Natural killer cell (primary cell): Measurements from ENCODE around the gene UGT1A10. TPM values are rescaled to one million over a fixed set of nuclear protein-coding genes. Genes with fewer than 3 reads are reported as not detected.

ENCODE experiments used
- ATAC-seq, 3 donors: fragments of 150-1000 bp in 2 of 3; fragments of 200-7000 bp in 1 of 3; cut with Tn5 transposase; 1 replicate in 1 of 3; 2 replicates in 2 of 3; pipeline ENCODE4 v1.10.0; 2021; ENCODE audit warnings: mild to moderate bottlenecking in 2 of 3, moderate library complexity in 2 of 3
- DNase-seq, 2 donors: peaks; one replicate each; pipeline versions ENCODE4 v3.0.0 to v3.0.0-alpha.2; 2013 to 2021; ENCODE audit warnings: mixed read lengths in 1 of 2
- H3K27ac ChIP-seq: one replicate; pipeline ENCODE4 v1.5.1; 2013; ENCODE audit warnings: mild to moderate bottlenecking, low read length
- H3K27me3 ChIP-seq: one replicate; pipeline ENCODE4 v1.6.1; 2013; ENCODE audit warnings: low read length; ENCODE audit not compliant: control insufficient read depth, insufficient read depth
- H3K36me3 ChIP-seq: one replicate; pipeline ENCODE4 v1.6.1; 2013; ENCODE audit warnings: low read length; ENCODE audit not compliant: control insufficient read depth, insufficient read depth
- H3K4me1 ChIP-seq: one replicate; pipeline ENCODE4 v1.6.1; 2013; ENCODE audit warnings: low read length; ENCODE audit not compliant: control insufficient read depth, insufficient read depth
- H3K4me3 ChIP-seq: one replicate; pipeline ENCODE4 v1.5.1; 2013; ENCODE audit warnings: low read length
- H3K9me3 ChIP-seq: one replicate; pipeline ENCODE4 v1.6.1; 2013; ENCODE audit warnings: low read length; ENCODE audit not compliant: control insufficient read depth, insufficient read depth
- H3K27ac Mint-ChIP-seq, 2 donors: one replicate each; pipeline ENCODE4 v1.8.0; 2022; ENCODE audit warnings: mild to moderate bottlenecking in 2 of 2, mixed read lengths in 2 of 2, moderate library complexity in 1 of 2
- H3K27me3 Mint-ChIP-seq, 2 donors: one replicate each; pipeline ENCODE4 v1.8.0; 2022; ENCODE audit warnings: low read depth in 2 of 2, mixed read lengths in 2 of 2
- H3K36me3 Mint-ChIP-seq: one replicate; pipeline ENCODE4 v1.8.0; 2022; ENCODE audit warnings: mixed read lengths
- H3K4me1 Mint-ChIP-seq, 2 donors: one replicate each; pipeline ENCODE4 v1.8.0; 2022; ENCODE audit warnings: mixed read lengths in 2 of 2
- H3K4me3 Mint-ChIP-seq: one replicate; pipeline ENCODE4 v1.8.0; 2022; ENCODE audit warnings: mild to moderate bottlenecking, moderate library complexity, mixed read lengths
- H3K9me3 Mint-ChIP-seq, 2 donors: one replicate each; pipeline ENCODE4 v1.8.0; 2022; ENCODE audit warnings: mixed read lengths in 2 of 2
- WGBS: methylation state at CpG from one replicate; pipeline ENCODE4 v1.1.7; 2013; ENCODE audit warnings: missing lambda C conversion rate; ENCODE audit not compliant: insufficient coverage; 5-methylcytosine and 5-hydroxymethylcytosine counted together
- intact Hi-C: fragments of 100-400 bp; cut with micrococcal nuclease; formaldehyde crosslinking; loops from one replicate; pipeline ENCODE4 v1.14.2; 2022
- total RNA-seq, 4 donors: library from RNA; stranded (reverse); fragments of 120-200 nt in 1 of 4; gene quantifications; one replicate each; pipeline versions ENCODE4 v1.2.3 to v1.2.4, GENCODE V29; 2013 to 2022
- TF ChIP-seq, protein P1 (sequence below): fragments of 200-600 bp; IDR thresholded peaks from one replicate; pipeline ENCODE4 v1.8.0; 2022; ENCODE audit warnings: antibody characterized with exemption

Gene UGT1A10
- total RNA-seq, 3 donors from 2014 or later (not counting 1 experiment from before 2014, with no cell fraction given): not detected

DNA sequence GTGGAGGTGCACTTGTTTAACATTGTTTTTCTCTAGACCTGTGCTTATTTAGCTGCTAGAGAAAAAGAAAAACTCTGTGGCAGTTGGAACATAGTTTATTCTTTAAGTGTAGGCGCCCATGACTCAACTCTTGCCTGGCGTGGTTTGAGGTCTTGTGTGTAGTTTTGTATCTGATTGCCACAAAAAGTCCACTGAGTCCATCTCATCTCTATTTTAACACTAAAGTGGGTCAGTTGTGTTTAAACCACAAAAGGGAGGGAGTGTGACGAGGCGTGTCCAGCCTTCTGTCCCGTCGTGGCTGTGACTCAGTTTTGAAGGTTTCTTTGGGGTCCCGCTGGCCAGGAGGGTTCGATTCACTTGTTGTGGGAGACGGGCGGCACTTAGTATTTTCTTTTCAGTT, 20.2 kb downstream of the UGT1A10 start:
- TF ChIP-seq, protein P1, sequence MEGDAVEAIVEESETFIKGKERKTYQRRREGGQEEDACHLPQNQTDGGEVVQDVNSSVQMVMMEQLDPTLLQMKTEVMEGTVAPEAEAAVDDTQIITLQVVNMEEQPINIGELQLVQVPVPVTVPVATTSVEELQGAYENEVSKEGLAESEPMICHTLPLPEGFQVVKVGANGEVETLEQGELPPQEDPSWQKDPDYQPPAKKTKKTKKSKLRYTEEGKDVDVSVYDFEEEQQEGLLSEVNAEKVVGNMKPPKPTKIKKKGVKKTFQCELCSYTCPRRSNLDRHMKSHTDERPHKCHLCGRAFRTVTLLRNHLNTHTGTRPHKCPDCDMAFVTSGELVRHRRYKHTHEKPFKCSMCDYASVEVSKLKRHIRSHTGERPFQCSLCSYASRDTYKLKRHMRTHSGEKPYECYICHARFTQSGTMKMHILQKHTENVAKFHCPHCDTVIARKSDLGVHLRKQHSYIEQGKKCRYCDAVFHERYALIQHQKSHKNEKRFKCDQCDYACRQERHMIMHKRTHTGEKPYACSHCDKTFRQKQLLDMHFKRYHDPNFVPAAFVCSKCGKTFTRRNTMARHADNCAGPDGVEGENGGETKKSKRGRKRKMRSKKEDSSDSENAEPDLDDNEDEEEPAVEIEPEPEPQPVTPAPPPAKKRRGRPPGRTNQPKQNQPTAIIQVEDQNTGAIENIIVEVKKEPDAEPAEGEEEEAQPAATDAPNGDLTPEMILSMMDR: no peak
- ATAC-seq: no peak

DNA sequence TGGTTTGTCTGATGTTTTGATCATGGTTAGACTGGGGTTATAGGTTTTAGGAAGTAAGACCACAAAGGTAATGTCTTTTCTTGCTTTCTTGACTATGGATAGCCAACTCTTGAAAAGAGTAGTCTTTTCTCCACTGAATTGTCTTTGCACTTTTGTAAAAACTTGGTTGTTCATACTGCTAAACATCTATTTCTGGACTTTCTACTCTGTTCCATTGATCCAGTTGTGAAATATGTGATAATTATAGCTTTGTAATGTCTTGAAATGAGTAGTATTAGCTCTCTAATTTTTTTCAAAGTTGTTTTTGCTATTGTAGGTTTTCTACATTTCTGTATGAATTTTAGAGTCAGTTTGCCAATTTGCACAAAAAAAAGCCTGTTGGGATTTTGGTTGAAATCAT, 22.4 kb downstream of the UGT1A10 start:
- H3K4me3 Mint-ChIP-seq: no peak overlapping the region
- no peaks in the 10 kb centered on the region for H3K9me3 Mint-ChIP-seq
- no peak for ATAC-seq
- H3K36me3 Mint-ChIP-seq: no peaks in the 10 kb centered on the region
- Histone ChIP-seq H3K4me3 (no peak overlapping the region), H3K36me3 (no peaks in the 10 kb centered on the region), H3K9me3 (no peaks in the 10 kb centered on the region), H3K4me1 (peaks cover 13% of the 10 kb centered on the region), H3K27ac (no peak overlapping the region), H3K27me3 (no peaks in the 10 kb centered on the region)
- peaks cover 11 to 27% of the 10 kb centered on the region in 2 donors for H3K4me1 Mint-ChIP-seq
- DNase-seq: no peak
- H3K27me3 Mint-ChIP-seq: peaks cover 23 to 47% of the 10 kb centered on the region in 2 donors
- no peak overlapping the region for H3K27ac Mint-ChIP-seq
- intact Hi-C loops: no loop called here
- TF ChIP-seq, protein P1: no peak

More for the DNA sequence above, 20.2 kb downstream of the UGT1A10 start:
- Histone ChIP-seq H3K4me3 (no peak overlapping the region), H3K27me3 (no peaks in the 10 kb centered on the region), H3K36me3 (no peaks in the 10 kb centered on the region), H3K4me1 (peaks cover 13% of the 10 kb centered on the region), H3K9me3 (no peaks in the 10 kb centered on the region), H3K27ac (no peak overlapping the region)
- H3K27ac Mint-ChIP-seq: no peak overlapping the region
- no peak for DNase-seq
- H3K4me1 Mint-ChIP-seq: peaks cover 11 to 27% of the 10 kb centered on the region in 2 donors
- no peaks in the 10 kb centered on the region for H3K36me3 Mint-ChIP-seq
- no peaks in the 10 kb centered on the region for H3K9me3 Mint-ChIP-seq
- H3K27me3 Mint-ChIP-seq: peaks cover 16 to 42% of the 10 kb centered on the region in 2 donors
- no peak overlapping the region for H3K4me3 Mint-ChIP-seq
- 37% methylated on average over 9 of the region's 10 CpGs for WGBS
- intact Hi-C loops: no loop called here

DNA sequence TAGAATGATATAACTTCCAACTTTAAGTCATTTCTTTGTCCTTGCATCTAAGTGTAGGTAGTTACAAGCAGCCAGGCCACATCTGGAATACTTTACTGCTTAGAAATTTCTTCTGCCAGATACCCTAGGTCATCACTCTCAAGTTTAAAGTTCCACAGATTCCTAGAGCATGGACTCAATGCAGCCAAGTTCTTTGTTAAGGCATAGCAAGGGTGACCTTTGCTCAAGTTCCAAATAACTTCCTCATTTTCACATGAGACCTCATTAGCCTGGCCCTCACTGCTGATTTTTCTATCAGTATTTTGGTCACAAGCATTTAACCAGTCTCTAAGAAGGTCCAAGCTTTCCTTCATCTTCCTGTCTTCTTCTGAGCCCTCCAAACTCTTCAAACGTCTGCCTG, 27.7 kb downstream of the UGT1A10 start:
- TF ChIP-seq, protein P1: no peak
- Mint-ChIP-seq H3K27ac (no peak overlapping the region), H3K9me3 (no peaks in the 10 kb centered on the region), H3K4me3 (no peak overlapping the region), H3K36me3 (no peaks in the 10 kb centered on the region), H3K27me3 (peaks cover 31 to 59% of the 10 kb centered on the region in 2 donors), H3K4me1 (no peaks in the 10 kb centered on the region)
- Histone ChIP-seq H3K27ac (no peak overlapping the region), H3K4me1 (no peaks in the 10 kb centered on the region), H3K9me3 (no peaks in the 10 kb centered on the region), H3K27me3 (no peaks in the 10 kb centered on the region), H3K36me3 (no peaks in the 10 kb centered on the region), H3K4me3 (no peak overlapping the region)
- WGBS: 55% methylated on average over 1 of the region's 1 CpG
- intact Hi-C loops: no loop called here
- DNase-seq: no peak
- no peak for ATAC-seq

DNA sequence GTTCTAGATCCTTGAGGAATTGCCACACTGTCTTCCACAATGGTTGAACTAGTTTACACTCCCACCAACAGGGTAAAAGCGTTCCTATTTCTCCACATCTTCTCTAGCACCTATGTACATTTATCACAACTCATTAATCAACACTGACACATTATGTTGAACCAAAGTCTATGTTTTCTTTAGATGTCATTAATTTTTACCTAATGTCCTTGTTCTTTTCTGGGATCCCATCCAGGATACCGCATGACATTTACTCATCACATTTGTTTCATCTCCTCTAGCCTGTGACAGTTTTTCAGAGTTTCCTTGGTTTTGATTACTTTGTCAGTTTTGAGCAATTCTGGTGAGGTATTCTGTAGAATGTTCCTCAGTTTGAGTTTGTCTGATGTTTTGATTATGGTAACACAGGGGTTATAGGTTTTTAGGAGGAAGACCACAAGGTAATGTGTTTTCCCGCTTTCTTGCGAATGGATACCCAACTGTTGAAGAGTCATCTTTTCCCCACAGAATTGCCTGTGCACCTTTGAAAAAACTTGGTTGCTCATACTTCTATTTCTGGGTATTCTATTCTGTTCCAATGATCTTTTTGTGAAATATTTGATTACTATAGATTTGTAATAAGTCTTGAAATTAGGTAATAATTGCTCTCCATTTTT, 32.5 kb downstream of the UGT1A10 start:
- Histone ChIP-seq H3K36me3 (no peaks in the 10 kb centered on the region), H3K27me3 (no peaks in the 10 kb centered on the region), H3K4me1 (no peaks in the 10 kb centered on the region), H3K9me3 (no peaks in the 10 kb centered on the region), H3K4me3 (no peak overlapping the region), H3K27ac (no peak overlapping the region)
- Mint-ChIP-seq H3K27ac (no peak overlapping the region), H3K4me1 (no peaks in the 10 kb centered on the region), H3K36me3 (no peaks in the 10 kb centered on the region), H3K27me3 (peaks cover 20 to 64% of the 10 kb centered on the region in 2 donors), H3K9me3 (no peaks in the 10 kb centered on the region), H3K4me3 (no peak overlapping the region)
- intact Hi-C loops: no loop called here
- no peak for ATAC-seq
- WGBS: 93% methylated on average over 4 of the region's 4 CpGs
- TF ChIP-seq, protein P1: no peak
- no peak for DNase-seq
